Measurements from ENCODE around the gene SUN1. TPM values are rescaled to one million over a fixed set of nuclear protein-coding genes. Genes with fewer than 3 reads are reported as not detected.
"Not testable (repeated sequence)": the region's sequence is repeated elsewhere in the genome, so short reads cannot be mapped to it uniquely, and the experiment has no call there.

Gene SUN1
- total RNA-seq, 2 experiments from 2014 or later = 83.4 to 105 TPM

- no TSS peak for BruUV-seq (replicated peaks)
- TF ChIP-seq EZH2phosphoT487 (IDR thresholded peaks at IDR 0.05; ENCODE audit: borderline replicate concordance, low read depth, low read length) = no peak
- TF ChIP-seq CTCF (conservative IDR thresholded peaks at IDR 0.05; ENCODE audit: low read length) = no peak
- intact Hi-C loops (cut with micrococcal nuclease; ENCODE audit: unreplicated experiment) = no loop called here
- Histone ChIP-seq H3K4me2 (ENCODE audit: low read length) (no peak overlapping the region), H4K20me1 (ENCODE audit: insufficient read depth, low read length) (no peaks in the 10 kb centered on the region), H2AFZ (ENCODE audit: low read length) (no peak overlapping the region), H3K9me3 (ENCODE audit: low read length) (no peaks in the 10 kb centered on the region), H3K4me3 (ENCODE audit: low read depth, low read length, poor library complexity, severe bottlenecking) (no peak overlapping the region), H3K9me2 (ENCODE audit: insufficient read depth, low read length) (no peaks in the 10 kb centered on the region), H3K27ac (ENCODE audit: low read depth, low read length, poor library complexity, severe bottlenecking) (no peak overlapping the region), H3K36me3 (ENCODE audit: insufficient read depth, low read length) (peaks cover 70% of the 10 kb centered on the region), H3K79me2 (ENCODE audit: insufficient read depth, low read depth, low read length) (no peaks in the 10 kb centered on the region), H3K4me1 (ENCODE audit: insufficient read depth, low read length, poor library complexity, severe bottlenecking) (peaks cover 14% of the 10 kb centered on the region)
- CTCF ChIA-PET (ENCODE audit: unreplicated experiment) = no interaction called here
- POLR2A ChIA-PET = interaction anchor here (0.7 kb wide), 1 partner anchor 607 kb away, joined by 6 read pairs; no protein-coding TSS in a partner anchor
- DNase-seq (ENCODE audit: low spot score) = no peak
Measured at GRCh38 chr7:869348-869747, 37.1 kb downstream of the SUN1 start.

GRCh38 chr7:871900-872537 is 39.7 kb downstream of the SUN1 start:
- peaks cover 31% of the 10 kb centered on the region for H3K4me1 ChIP-seq (ENCODE audit: insufficient read depth, low read length, poor library complexity, severe bottlenecking)
- no peaks in the 10 kb centered on the region for H3K9me2 ChIP-seq (ENCODE audit: insufficient read depth, low read length)
- no peak overlapping the region for H3K4me2 ChIP-seq (ENCODE audit: low read length)
- H4K20me1 ChIP-seq (ENCODE audit: insufficient read depth, low read length) = no peaks in the 10 kb centered on the region
- no peaks in the 10 kb centered on the region for H3K9me3 ChIP-seq (ENCODE audit: low read length)
- no peak for DNase-seq (ENCODE audit: low spot score)
- peaks cover 2% of the 10 kb centered on the region; the same call in 1 of the 2 replicates for H3K79me2 ChIP-seq (ENCODE audit: insufficient read depth, low read depth, low read length)
- H3K4me3 ChIP-seq (ENCODE audit: low read depth, low read length, poor library complexity, severe bottlenecking) = no peak overlapping the region
- intact Hi-C loops (cut with micrococcal nuclease; ENCODE audit: unreplicated experiment) = no loop called here
- ChIA-PET CTCF (ENCODE audit: unreplicated experiment) (interaction anchor here (0.6 kb wide), 1 partner anchor 121 kb away, joined by 5 read pairs; no protein-coding TSS in a partner anchor), POLR2A (no interaction called here)
- no TSS peak for BruUV-seq (replicated peaks)
- no peak overlapping the region for H3K27ac ChIP-seq (ENCODE audit: low read depth, low read length, poor library complexity, severe bottlenecking)
- no peak for TF ChIP-seq CTCF (conservative IDR thresholded peaks at IDR 0.05; ENCODE audit: low read length)
- TF ChIP-seq EZH2phosphoT487 (IDR thresholded peaks at IDR 0.05; ENCODE audit: borderline replicate concordance, low read depth, low read length) = no peak
- H3K36me3 ChIP-seq (ENCODE audit: insufficient read depth, low read length) = peaks cover 56% of the 10 kb centered on the region
- no peak overlapping the region for H2AFZ ChIP-seq (ENCODE audit: low read length)

GRCh38 chr7:872685-873084 is 40.4 kb downstream of the SUN1 start:
- intact Hi-C loops (cut with micrococcal nuclease; ENCODE audit: unreplicated experiment) = loop anchor here (1.0 kb wide), 2 partner anchors 86 to 550 kb away; no protein-coding TSS in a partner anchor
- H3K4me2 ChIP-seq (ENCODE audit: low read length); DNase-seq (ENCODE audit: low spot score); H3K27ac ChIP-seq (ENCODE audit: low read depth, low read length, poor library complexity, severe bottlenecking); POLR2A ChIA-PET; CTCF ChIA-PET (ENCODE audit: unreplicated experiment); BruUV-seq (replicated peaks); H4K20me1 ChIP-seq (ENCODE audit: insufficient read depth, low read length); H3K4me3 ChIP-seq (ENCODE audit: low read depth, low read length, poor library complexity, severe bottlenecking); H3K9me2 ChIP-seq (ENCODE audit: insufficient read depth, low read length); H2AFZ ChIP-seq (ENCODE audit: low read length); H3K79me2 ChIP-seq (ENCODE audit: insufficient read depth, low read depth, low read length); H3K9me3 ChIP-seq (ENCODE audit: low read length): not testable (repeated sequence)
- Histone ChIP-seq H3K4me1 (ENCODE audit: insufficient read depth, low read length, poor library complexity, severe bottlenecking) (peaks cover 31% of the 10 kb centered on the region), H3K36me3 (ENCODE audit: insufficient read depth, low read length) (peaks cover 50% of the 10 kb centered on the region)
